ENCODE measurements around the gene SPAG16. TPM values are rescaled to one million over a fixed set of nuclear protein-coding genes. Genes with fewer than 3 reads are reported as not detected.

SPAG16 gene
- polyA plus RNA-seq, 2 of the 4 experiments (the other 2 are of a cell fraction) = 19.1 to 27.6 TPM

GRCh38 chr2:213787869-213788268 lies 503.6 kb downstream of the SPAG16 start:
- DNase-seq (ENCODE audit: low read depth in 1 of 2, low spot score in 1 of 2) = no peak
- no peak for ATAC-seq
- Histone ChIP-seq H3K27ac (no peak overlapping the region), H3K4me1 (no peaks in the 10 kb centered on the region), H3K4me2 (no peak overlapping the region), H3K9me3 (no peaks in the 10 kb centered on the region), H3K4me3 (no peak overlapping the region)
- no peak for FAIRE-seq
- POLR2A ChIA-PET = no interaction called here
- 37% methylated on average over 2 of the region's 2 CpGs for WGBS (ENCODE audit: missing lambda C conversion rate)
- TF ChIP-seq MAFK (IDR thresholded peaks at IDR 0.05; ENCODE audit: partially characterized antibody) (peak; percentile 6), ZSCAN20 (CRISPR knock-in tag; IDR thresholded peaks at IDR 0.05) (no peak), POLR2AphosphoS2 (conservative IDR thresholded peaks at IDR 0.05; ENCODE audit: low read length) (no peak)
- CTCF ChIA-PET = no interaction called here

- CTCF ChIA-PET = no interaction called here
- Histone ChIP-seq H3K27ac (no peak overlapping the region), H3K4me1 (no peaks in the 10 kb centered on the region), H3K4me2 (no peak overlapping the region), H3K4me3 (no peak overlapping the region), H3K9me3 (no peaks in the 10 kb centered on the region)
- WGBS (ENCODE audit: missing lambda C conversion rate) = 23% methylated on average over 1 of the region's 1 CpG
- POLR2A ChIA-PET = no interaction called here
- ATAC-seq (no peak), DNase-seq (ENCODE audit: low read depth in 1 of 2, low spot score in 1 of 2) (no peak), FAIRE-seq (no peak)
- no peak for TF ChIP-seq NPAS2 (CRISPR knock-in tag; IDR thresholded peaks at IDR 0.05; ENCODE audit: borderline replicate concordance)
- no peak for TF ChIP-seq EP300 (IDR thresholded peaks at IDR 0.05)
- TF ChIP-seq, protein P1, sequence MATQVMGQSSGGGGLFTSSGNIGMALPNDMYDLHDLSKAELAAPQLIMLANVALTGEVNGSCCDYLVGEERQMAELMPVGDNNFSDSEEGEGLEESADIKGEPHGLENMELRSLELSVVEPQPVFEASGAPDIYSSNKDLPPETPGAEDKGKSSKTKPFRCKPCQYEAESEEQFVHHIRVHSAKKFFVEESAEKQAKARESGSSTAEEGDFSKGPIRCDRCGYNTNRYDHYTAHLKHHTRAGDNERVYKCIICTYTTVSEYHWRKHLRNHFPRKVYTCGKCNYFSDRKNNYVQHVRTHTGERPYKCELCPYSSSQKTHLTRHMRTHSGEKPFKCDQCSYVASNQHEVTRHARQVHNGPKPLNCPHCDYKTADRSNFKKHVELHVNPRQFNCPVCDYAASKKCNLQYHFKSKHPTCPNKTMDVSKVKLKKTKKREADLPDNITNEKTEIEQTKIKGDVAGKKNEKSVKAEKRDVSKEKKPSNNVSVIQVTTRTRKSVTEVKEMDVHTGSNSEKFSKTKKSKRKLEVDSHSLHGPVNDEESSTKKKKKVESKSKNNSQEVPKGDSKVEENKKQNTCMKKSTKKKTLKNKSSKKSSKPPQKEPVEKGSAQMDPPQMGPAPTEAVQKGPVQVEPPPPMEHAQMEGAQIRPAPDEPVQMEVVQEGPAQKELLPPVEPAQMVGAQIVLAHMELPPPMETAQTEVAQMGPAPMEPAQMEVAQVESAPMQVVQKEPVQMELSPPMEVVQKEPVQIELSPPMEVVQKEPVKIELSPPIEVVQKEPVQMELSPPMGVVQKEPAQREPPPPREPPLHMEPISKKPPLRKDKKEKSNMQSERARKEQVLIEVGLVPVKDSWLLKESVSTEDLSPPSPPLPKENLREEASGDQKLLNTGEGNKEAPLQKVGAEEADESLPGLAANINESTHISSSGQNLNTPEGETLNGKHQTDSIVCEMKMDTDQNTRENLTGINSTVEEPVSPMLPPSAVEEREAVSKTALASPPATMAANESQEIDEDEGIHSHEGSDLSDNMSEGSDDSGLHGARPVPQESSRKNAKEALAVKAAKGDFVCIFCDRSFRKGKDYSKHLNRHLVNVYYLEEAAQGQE (IDR thresholded peaks at IDR 0.05) = no peak
- no peak for TF ChIP-seq FOSB (CRISPR knock-in tag; IDR thresholded peaks at IDR 0.05)
- no peak for TF ChIP-seq CHD4 (IDR thresholded peaks at IDR 0.05; ENCODE audit: borderline replicate concordance)
- no peak for TF ChIP-seq PBX3 (IDR thresholded peaks at IDR 0.05)
- no peak for TF ChIP-seq MAFK (IDR thresholded peaks at IDR 0.05; ENCODE audit: partially characterized antibody)
- TF ChIP-seq HES2 (IDR thresholded peaks at IDR 0.05) = no peak
- no peak for TF ChIP-seq MAZ (IDR thresholded peaks at IDR 0.05; ENCODE audit: borderline replicate concordance, low read depth, low read length)
- TF ChIP-seq, protein P2, sequence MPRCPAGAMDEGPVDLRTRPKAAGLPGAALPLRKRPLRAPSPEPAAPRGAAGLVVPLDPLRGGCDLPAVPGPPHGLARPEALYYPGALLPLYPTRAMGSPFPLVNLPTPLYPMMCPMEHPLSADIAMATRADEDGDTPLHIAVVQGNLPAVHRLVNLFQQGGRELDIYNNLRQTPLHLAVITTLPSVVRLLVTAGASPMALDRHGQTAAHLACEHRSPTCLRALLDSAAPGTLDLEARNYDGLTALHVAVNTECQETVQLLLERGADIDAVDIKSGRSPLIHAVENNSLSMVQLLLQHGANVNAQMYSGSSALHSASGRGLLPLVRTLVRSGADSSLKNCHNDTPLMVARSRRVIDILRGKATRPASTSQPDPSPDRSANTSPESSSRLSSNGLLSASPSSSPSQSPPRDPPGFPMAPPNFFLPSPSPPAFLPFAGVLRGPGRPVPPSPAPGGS (IDR thresholded peaks at IDR 0.05) = no peak
- no peak for TF ChIP-seq JUN (IDR thresholded peaks at IDR 0.05)
- no peak for TF ChIP-seq USF2 (IDR thresholded peaks at IDR 0.05)
- no peak for TF ChIP-seq RCOR1 (IDR thresholded peaks at IDR 0.05; ENCODE audit: low read depth, low read length)
- TF ChIP-seq KDM5A (IDR thresholded peaks at IDR 0.05) = no peak
- no peak for TF ChIP-seq ATOH8 (CRISPR knock-in tag; IDR thresholded peaks at IDR 0.05; ENCODE audit: low read depth)
Observed at GRCh38 chr2:213789940-213790339, 505.7 kb downstream of the SPAG16 start.

Data from A549 (cell line).